ENCODE results near the gene TXNL4A. TPM values are rescaled to one million over a fixed set of nuclear protein-coding genes. Genes with fewer than 3 reads are reported as not detected.

Gene TXNL4A
- total RNA-seq, 2 donors from 2014 or later = 11.2 to 13.5 TPM

- WGBS, 2 donors = 86 to 98% methylated on average over 10 to 17 of the region's 17 CpGs
- Histone ChIP-seq H3K4me3 (no peak overlapping the region), H3K27me3 (no peaks in the 10 kb centered on the region), H3K9me3 (no peaks in the 10 kb centered on the region), H3K4me1 (peaks cover 40% of the 10 kb centered on the region), H3K27ac (no peak overlapping the region), H3K36me3 (replicated peaks in 1 of 2; ENCODE audit: insufficient read depth in 1 of 2, low read depth in 2 of 2) (peaks cover 0 to 2% of the 10 kb centered on the region in 2 donors)
- ATAC-seq = no peak
- DNase-seq = peak in 3 of 4 donors; percentile 1 to 11 (median 3)
- intact Hi-C loops (cut with DNase I) = no loop called here
- TF ChIP-seq CTCF (IDR thresholded peaks at IDR 0.05) = no peak
- no peak for TF ChIP-seq POLR2A (IDR thresholded peaks at IDR 0.05)
Measured at GRCh38 chr18:79922971-79923411, 65.4 kb downstream of the TXNL4A start.

GRCh38 chr18:79921984-79922965 lies 66.1 kb downstream of the TXNL4A start:
- peak in 3 of 4 donors; percentile 0 to 8 (median 3) for DNase-seq
- no peak overlapping the region for H3K4me3 ChIP-seq
- WGBS, 2 donors = 95 to 96% methylated on average over 22 to 24 of the region's 24 CpGs
- no peak for ATAC-seq
- no peaks in the 10 kb centered on the region for H3K9me3 ChIP-seq
- H3K4me1 ChIP-seq = peaks cover 37% of the 10 kb centered on the region
- TF ChIP-seq CTCF (IDR thresholded peaks at IDR 0.05) (no peak), POLR2A (IDR thresholded peaks at IDR 0.05) (no peak)
- peaks cover 0 to 2% of the 10 kb centered on the region in 2 donors for H3K36me3 ChIP-seq (replicated peaks in 1 of 2; ENCODE audit: insufficient read depth in 1 of 2, low read depth in 2 of 2)
- intact Hi-C loops (cut with DNase I) = no loop called here
- H3K27ac ChIP-seq = no peak overlapping the region
- H3K27me3 ChIP-seq = no peaks in the 10 kb centered on the region

Other genes with a start within 250 kb of the TXNL4A start
- gene KCNG2, start 190.6 kb downstream of the TXNL4A start, total RNA-seq = not detected
- gene SLC66A2, start 36.9 kb downstream of the TXNL4A start, total RNA-seq = 10 to 100 TPM; 30.4 to 50.8 TPM
- 10 to 100 TPM; 14.8 to 22.1 TPM for gene HSBP1L1, start 23.9 kb downstream of the TXNL4A start, total RNA-seq
- 10 to 100 TPM in 1 of 2 donors, 1 to 10 TPM in 1; 9.9 to 16.6 TPM for gene RBFA, start 45.9 kb upstream of the TXNL4A start, total RNA-seq
- 1 to 10 TPM; 7.0 to 9.2 TPM for gene ADNP2, start 120.7 kb upstream of the TXNL4A start, total RNA-seq